Panc1 (cell line): ENCODE data around the gene ZNF609.

Experiments used
- CTCF ChIP-seq: fragments of 450-650 bp; IDR thresholded peaks from 2 replicates; pipeline ENCODE4 v1.5.1; 2017; ENCODE audit warnings: mild to moderate bottlenecking
- TCF7L2 ChIP-seq: IDR thresholded peaks from 2 replicates; pipeline ENCODE4 v1.6.1; 2011; ENCODE audit warnings: mild to moderate bottlenecking, low read depth, low read length, inconsistent platforms

GRCh38 chr15:64460206-64460723 lies at the start of gene ZNF609:
- TF ChIP-seq CTCF: no peak
- TF ChIP-seq TCF7L2: no peak
